Nephron progenitor cell (in vitro differentiated cells): ENCODE results near the gene ARHGEF4.

Source experiments
- DNase-seq: peaks from one replicate; pipeline ENCODE4 v3.0.0; 2021
- H3K27ac Mint-ChIP-seq: 2 replicates; pipeline ENCODE4 v1.8.0; 2021; ENCODE audit warnings: mild to moderate bottlenecking, moderate library complexity, mixed read lengths
- H3K27me3 Mint-ChIP-seq: 2 replicates; pipeline ENCODE4 v1.8.0; 2021; ENCODE audit warnings: mild to moderate bottlenecking, low read depth, mixed read lengths; ENCODE audit not compliant: poor library complexity
- H3K36me3 Mint-ChIP-seq: 2 replicates; pipeline ENCODE4 v1.8.0; 2021; ENCODE audit warnings: low read depth, mixed read lengths
- H3K4me1 Mint-ChIP-seq: 2 replicates; pipeline ENCODE4 v1.8.0; 2021; ENCODE audit warnings: mixed read lengths
- H3K4me3 Mint-ChIP-seq: 2 replicates; pipeline ENCODE4 v1.8.0; 2021; ENCODE audit warnings: mild to moderate bottlenecking, moderate library complexity, mixed read lengths
- H3K9me3 Mint-ChIP-seq: 2 replicates; pipeline ENCODE4 v1.8.0; 2021; ENCODE audit warnings: mild to moderate bottlenecking, moderate library complexity, mixed read lengths
- TF ChIP-seq, protein P1 (sequence below): fragments of 200-600 bp; sonication (generic); IDR thresholded peaks from 2 replicates; pipeline ENCODE4 v1.5.0; 2021; ENCODE audit warnings: antibody characterized with exemption

Gene ARHGEF4

DNA sequence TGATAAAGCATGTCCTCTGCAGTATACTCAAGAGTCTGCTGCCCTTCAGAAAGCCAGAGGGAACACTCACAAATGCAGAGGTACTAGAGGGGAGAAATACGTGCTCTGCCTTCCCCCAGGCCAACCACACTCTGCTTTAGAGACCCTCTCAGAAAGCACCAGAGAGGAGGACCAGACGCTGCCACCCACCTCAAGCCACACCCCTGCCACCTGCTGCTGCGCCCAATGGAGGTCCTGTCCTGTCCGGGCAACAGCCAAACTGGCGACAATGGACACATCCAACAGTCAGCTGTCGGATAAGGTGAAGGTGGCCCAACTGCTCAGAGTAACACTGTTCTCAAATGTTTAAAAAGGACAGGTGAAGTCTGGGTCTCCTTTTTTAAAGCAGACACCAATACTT is 211.9 kb downstream of the ARHGEF4 start:
- TF ChIP-seq, protein P1, sequence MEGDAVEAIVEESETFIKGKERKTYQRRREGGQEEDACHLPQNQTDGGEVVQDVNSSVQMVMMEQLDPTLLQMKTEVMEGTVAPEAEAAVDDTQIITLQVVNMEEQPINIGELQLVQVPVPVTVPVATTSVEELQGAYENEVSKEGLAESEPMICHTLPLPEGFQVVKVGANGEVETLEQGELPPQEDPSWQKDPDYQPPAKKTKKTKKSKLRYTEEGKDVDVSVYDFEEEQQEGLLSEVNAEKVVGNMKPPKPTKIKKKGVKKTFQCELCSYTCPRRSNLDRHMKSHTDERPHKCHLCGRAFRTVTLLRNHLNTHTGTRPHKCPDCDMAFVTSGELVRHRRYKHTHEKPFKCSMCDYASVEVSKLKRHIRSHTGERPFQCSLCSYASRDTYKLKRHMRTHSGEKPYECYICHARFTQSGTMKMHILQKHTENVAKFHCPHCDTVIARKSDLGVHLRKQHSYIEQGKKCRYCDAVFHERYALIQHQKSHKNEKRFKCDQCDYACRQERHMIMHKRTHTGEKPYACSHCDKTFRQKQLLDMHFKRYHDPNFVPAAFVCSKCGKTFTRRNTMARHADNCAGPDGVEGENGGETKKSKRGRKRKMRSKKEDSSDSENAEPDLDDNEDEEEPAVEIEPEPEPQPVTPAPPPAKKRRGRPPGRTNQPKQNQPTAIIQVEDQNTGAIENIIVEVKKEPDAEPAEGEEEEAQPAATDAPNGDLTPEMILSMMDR: no peak
- H3K27me3 Mint-ChIP-seq: no peaks in the 10 kb centered on the region
- H3K4me1 Mint-ChIP-seq: no peaks in the 10 kb centered on the region
- H3K36me3 Mint-ChIP-seq: peaks cover 51% of the 10 kb centered on the region
- no peak for DNase-seq
- no peak overlapping the region for H3K4me3 Mint-ChIP-seq
- H3K9me3 Mint-ChIP-seq: no peaks in the 10 kb centered on the region
- H3K27ac Mint-ChIP-seq: peak overlapping the region; percentile 96

DNA sequence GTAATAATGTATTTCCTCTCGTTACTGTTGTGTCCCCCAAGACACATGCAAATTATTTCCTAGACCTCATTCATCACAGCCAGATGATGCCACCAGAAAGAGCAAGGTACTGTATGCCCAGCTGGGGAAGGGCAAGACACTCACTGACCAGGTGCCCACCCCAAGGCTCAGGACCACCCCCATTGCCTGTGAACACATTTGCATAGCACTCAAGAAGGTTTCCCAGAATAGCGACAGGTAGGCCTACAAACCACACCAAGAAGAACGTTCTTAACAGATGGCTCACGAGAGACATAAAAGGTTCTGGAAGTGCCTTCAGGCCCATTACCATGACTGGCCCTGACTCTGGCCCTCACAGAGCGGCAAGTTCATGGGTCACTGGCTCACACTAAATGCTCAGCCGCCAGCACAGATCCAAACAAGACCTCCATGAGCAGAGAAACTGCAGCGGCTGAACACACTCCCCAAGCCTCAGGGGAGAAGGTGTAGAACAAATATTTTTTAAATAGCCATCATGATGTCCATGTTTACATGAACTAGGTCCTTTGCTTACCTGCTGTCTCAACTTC is 212.5 kb downstream of the ARHGEF4 start:
- H3K36me3 Mint-ChIP-seq: peaks cover 52% of the 10 kb centered on the region
- no peak overlapping the region for H3K27ac Mint-ChIP-seq
- TF ChIP-seq, protein P1: no peak
- no peaks in the 10 kb centered on the region for H3K27me3 Mint-ChIP-seq
- no peaks in the 10 kb centered on the region for H3K9me3 Mint-ChIP-seq
- H3K4me3 Mint-ChIP-seq: no peak overlapping the region
- DNase-seq: no peak
- H3K4me1 Mint-ChIP-seq: no peaks in the 10 kb centered on the region

DNA sequence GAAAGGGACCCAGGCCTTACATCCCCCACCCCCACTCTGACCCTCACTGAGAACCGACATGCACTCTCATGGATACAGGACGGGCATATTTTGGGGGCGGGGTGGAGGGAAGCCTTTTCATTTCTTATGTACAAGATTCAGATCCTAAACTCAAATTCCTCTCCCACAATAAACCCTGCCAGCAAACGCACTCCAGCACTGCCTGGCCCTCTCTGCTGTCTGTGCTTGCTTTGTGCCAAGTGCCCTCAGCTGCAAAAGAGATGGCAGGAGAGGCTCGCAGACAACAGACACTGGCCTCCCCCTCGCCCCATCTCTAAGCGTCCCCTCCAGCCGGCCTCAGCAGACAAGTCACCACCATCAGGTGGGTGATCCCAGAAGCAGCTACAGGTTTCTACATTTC is 214.2 kb downstream of the ARHGEF4 start:
- DNase-seq: no peak
- Mint-ChIP-seq H3K4me1 (no peaks in the 10 kb centered on the region), H3K27me3 (no peaks in the 10 kb centered on the region), H3K27ac (no peak overlapping the region), H3K4me3 (no peak overlapping the region), H3K9me3 (no peaks in the 10 kb centered on the region), H3K36me3 (peaks cover 69% of the 10 kb centered on the region)
- TF ChIP-seq, protein P1: no peak

DNA sequence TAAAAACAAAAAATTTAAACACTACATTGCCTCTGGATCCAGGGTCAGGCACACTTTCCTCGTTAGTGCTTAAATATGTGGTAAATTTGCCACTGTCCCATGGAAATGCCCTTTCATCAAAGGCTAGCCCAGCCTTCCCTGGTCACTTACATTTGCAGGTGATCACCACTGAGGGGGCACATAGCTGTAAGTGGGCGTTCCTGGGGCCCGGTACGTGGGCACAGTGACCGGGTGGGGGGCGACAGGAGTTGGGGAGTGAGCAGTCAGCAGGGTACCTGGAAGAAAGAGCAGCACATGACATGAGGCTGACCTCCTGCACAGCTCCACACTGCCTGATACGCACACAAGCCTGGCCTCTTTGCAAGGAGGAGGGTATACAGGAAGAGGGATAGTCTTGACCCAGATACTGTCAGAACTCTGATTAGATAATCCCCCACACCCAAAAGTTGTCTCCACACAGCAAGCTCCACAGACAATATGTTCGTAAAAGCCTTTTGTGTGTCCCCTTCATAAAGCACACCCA is 216.1 kb downstream of the ARHGEF4 start:
- H3K9me3 Mint-ChIP-seq: no peaks in the 10 kb centered on the region
- peaks cover 81% of the 10 kb centered on the region for H3K36me3 Mint-ChIP-seq
- DNase-seq: no peak
- TF ChIP-seq, protein P1: no peak
- no peak overlapping the region for H3K4me3 Mint-ChIP-seq
- peaks cover 4% of the 10 kb centered on the region for H3K4me1 Mint-ChIP-seq
- H3K27ac Mint-ChIP-seq: peak overlapping the region; percentile 36
- H3K27me3 Mint-ChIP-seq: no peaks in the 10 kb centered on the region

DNA sequence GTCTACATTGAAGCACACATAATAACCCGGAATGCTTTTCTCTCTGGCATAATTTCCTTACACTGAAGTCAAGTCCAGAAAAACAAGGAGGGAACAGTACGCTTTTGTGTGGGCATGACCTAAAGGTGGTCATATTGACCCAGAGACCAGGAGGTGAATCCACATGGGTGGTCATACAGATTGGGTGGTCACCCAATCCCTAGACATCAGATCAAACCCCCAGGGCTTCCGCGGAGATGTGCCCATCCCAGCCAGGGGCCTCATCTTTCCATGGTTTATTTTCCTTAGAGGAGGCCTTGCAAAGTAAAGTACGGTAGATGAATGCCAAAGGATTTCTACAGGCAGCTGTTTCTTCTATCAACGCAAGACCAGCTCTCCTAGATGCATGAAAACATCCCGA is 217.8 kb downstream of the ARHGEF4 start:
- Mint-ChIP-seq H3K4me1 (peaks cover 14% of the 10 kb centered on the region), H3K4me3 (no peak overlapping the region), H3K27ac (no peak overlapping the region), H3K9me3 (no peaks in the 10 kb centered on the region), H3K36me3 (peaks cover 84% of the 10 kb centered on the region), H3K27me3 (no peaks in the 10 kb centered on the region)
- no peak for DNase-seq
- TF ChIP-seq, protein P1: no peak
